Measurements from ENCODE around the gene SCUBE1. TPM values are rescaled to one million over a fixed set of nuclear protein-coding genes. Genes with fewer than 3 reads are reported as not detected.

SCUBE1 gene
- total and polyA plus RNA-seq, 2 experiments from 2014 or later = 0.81 to 3.2 TPM

DNA sequence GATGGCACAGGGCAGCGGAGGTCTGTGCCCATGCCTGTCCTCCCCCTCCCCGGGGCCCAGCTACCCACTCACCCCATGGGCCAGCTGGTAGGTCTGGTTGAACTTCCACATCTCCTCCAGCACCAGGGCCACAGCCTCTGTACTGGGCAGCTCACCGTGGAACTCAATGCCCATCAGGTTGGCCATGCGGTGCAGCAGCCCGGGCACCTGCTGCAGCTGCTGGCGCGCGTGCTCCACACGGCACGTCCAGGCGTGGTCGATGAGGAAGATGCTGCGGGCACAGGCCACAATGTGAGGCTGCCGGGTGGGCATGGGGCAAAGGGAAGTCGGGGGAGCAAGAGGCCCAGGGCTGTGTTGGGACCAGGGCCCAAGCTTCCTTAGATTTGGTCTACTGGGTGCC, 162.5 kb downstream of the SCUBE1 start:
- Histone ChIP-seq H3K27ac (ENCODE audit: low read depth) (no peak overlapping the region), H3K79me2 (replicated peaks; ENCODE audit: insufficient read depth) (peaks cover 24% of the 10 kb centered on the region), H2AFZ (no peak overlapping the region), H3K4me2 (no peak overlapping the region), H3K27me3 (ENCODE audit: insufficient read depth) (no peaks in the 10 kb centered on the region), H3F3A (replicated peaks; ENCODE audit: low read depth) (no peaks in the 10 kb centered on the region), H3K4me1 (ENCODE audit: insufficient read depth) (peaks cover 2% of the 10 kb centered on the region; the same call in 1 of the 2 replicates), H3K36me3 (ENCODE audit: insufficient read depth) (no peaks in the 10 kb centered on the region; the same call in 1 of the 2 replicates), H3K9me2 (ENCODE audit: insufficient read depth) (no peaks in the 10 kb centered on the region), H4K20me1 (replicated peaks; ENCODE audit: insufficient read depth) (peaks cover 12% of the 10 kb centered on the region), H3K4me3 (no peak overlapping the region)
- H3K4me1 Mint-ChIP-seq = peaks cover 16% of the 10 kb centered on the region
- peaks cover 63% of the 10 kb centered on the region for H3K36me3 Mint-ChIP-seq (ENCODE audit: low read depth)
- DNase-seq (ENCODE audit: low spot score) (no peak), ATAC-seq (no peak)
- H3K27ac Mint-ChIP-seq = no peak overlapping the region
- TF ChIP-seq POLR2AphosphoS5 (IDR thresholded peaks at IDR 0.05; ENCODE audit: low read depth) (no peak), EZH2phosphoT487 (IDR thresholded peaks at IDR 0.05; ENCODE audit: unreplicated experiment) (no peak), EZH2 (IDR thresholded peaks at IDR 0.05; ENCODE audit: low read depth, unreplicated experiment) (no peak), STAT1 (IDR thresholded peaks at IDR 0.05; ENCODE audit: unreplicated experiment) (no peak), CREB1 (CRISPR knock-in tag; IDR thresholded peaks at IDR 0.05; ENCODE audit: low read depth) (no peak), ZNF331 (CRISPR knock-in tag; IDR thresholded peaks at IDR 0.05; ENCODE audit: low read depth) (no peak), ETS1 (IDR thresholded peaks at IDR 0.05) (no peak), ZNF114 (CRISPR knock-in tag; IDR thresholded peaks at IDR 0.05) (no peak), NANOG (IDR thresholded peaks at IDR 0.05; ENCODE audit: borderline replicate concordance) (no peak), JUNB (IDR thresholded peaks at IDR 0.05; ENCODE audit: unreplicated experiment) (no peak)
- TF ChIP-seq, protein P1, sequence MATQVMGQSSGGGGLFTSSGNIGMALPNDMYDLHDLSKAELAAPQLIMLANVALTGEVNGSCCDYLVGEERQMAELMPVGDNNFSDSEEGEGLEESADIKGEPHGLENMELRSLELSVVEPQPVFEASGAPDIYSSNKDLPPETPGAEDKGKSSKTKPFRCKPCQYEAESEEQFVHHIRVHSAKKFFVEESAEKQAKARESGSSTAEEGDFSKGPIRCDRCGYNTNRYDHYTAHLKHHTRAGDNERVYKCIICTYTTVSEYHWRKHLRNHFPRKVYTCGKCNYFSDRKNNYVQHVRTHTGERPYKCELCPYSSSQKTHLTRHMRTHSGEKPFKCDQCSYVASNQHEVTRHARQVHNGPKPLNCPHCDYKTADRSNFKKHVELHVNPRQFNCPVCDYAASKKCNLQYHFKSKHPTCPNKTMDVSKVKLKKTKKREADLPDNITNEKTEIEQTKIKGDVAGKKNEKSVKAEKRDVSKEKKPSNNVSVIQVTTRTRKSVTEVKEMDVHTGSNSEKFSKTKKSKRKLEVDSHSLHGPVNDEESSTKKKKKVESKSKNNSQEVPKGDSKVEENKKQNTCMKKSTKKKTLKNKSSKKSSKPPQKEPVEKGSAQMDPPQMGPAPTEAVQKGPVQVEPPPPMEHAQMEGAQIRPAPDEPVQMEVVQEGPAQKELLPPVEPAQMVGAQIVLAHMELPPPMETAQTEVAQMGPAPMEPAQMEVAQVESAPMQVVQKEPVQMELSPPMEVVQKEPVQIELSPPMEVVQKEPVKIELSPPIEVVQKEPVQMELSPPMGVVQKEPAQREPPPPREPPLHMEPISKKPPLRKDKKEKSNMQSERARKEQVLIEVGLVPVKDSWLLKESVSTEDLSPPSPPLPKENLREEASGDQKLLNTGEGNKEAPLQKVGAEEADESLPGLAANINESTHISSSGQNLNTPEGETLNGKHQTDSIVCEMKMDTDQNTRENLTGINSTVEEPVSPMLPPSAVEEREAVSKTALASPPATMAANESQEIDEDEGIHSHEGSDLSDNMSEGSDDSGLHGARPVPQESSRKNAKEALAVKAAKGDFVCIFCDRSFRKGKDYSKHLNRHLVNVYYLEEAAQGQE (IDR thresholded peaks at IDR 0.05; ENCODE audit: unreplicated experiment) = no peak
- TF ChIP-seq, protein P2, sequence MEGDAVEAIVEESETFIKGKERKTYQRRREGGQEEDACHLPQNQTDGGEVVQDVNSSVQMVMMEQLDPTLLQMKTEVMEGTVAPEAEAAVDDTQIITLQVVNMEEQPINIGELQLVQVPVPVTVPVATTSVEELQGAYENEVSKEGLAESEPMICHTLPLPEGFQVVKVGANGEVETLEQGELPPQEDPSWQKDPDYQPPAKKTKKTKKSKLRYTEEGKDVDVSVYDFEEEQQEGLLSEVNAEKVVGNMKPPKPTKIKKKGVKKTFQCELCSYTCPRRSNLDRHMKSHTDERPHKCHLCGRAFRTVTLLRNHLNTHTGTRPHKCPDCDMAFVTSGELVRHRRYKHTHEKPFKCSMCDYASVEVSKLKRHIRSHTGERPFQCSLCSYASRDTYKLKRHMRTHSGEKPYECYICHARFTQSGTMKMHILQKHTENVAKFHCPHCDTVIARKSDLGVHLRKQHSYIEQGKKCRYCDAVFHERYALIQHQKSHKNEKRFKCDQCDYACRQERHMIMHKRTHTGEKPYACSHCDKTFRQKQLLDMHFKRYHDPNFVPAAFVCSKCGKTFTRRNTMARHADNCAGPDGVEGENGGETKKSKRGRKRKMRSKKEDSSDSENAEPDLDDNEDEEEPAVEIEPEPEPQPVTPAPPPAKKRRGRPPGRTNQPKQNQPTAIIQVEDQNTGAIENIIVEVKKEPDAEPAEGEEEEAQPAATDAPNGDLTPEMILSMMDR (conservative IDR thresholded peaks at IDR 0.05; ENCODE audit: low read depth in 2 of 2) = no peak
- TF ChIP-seq, protein P3, sequence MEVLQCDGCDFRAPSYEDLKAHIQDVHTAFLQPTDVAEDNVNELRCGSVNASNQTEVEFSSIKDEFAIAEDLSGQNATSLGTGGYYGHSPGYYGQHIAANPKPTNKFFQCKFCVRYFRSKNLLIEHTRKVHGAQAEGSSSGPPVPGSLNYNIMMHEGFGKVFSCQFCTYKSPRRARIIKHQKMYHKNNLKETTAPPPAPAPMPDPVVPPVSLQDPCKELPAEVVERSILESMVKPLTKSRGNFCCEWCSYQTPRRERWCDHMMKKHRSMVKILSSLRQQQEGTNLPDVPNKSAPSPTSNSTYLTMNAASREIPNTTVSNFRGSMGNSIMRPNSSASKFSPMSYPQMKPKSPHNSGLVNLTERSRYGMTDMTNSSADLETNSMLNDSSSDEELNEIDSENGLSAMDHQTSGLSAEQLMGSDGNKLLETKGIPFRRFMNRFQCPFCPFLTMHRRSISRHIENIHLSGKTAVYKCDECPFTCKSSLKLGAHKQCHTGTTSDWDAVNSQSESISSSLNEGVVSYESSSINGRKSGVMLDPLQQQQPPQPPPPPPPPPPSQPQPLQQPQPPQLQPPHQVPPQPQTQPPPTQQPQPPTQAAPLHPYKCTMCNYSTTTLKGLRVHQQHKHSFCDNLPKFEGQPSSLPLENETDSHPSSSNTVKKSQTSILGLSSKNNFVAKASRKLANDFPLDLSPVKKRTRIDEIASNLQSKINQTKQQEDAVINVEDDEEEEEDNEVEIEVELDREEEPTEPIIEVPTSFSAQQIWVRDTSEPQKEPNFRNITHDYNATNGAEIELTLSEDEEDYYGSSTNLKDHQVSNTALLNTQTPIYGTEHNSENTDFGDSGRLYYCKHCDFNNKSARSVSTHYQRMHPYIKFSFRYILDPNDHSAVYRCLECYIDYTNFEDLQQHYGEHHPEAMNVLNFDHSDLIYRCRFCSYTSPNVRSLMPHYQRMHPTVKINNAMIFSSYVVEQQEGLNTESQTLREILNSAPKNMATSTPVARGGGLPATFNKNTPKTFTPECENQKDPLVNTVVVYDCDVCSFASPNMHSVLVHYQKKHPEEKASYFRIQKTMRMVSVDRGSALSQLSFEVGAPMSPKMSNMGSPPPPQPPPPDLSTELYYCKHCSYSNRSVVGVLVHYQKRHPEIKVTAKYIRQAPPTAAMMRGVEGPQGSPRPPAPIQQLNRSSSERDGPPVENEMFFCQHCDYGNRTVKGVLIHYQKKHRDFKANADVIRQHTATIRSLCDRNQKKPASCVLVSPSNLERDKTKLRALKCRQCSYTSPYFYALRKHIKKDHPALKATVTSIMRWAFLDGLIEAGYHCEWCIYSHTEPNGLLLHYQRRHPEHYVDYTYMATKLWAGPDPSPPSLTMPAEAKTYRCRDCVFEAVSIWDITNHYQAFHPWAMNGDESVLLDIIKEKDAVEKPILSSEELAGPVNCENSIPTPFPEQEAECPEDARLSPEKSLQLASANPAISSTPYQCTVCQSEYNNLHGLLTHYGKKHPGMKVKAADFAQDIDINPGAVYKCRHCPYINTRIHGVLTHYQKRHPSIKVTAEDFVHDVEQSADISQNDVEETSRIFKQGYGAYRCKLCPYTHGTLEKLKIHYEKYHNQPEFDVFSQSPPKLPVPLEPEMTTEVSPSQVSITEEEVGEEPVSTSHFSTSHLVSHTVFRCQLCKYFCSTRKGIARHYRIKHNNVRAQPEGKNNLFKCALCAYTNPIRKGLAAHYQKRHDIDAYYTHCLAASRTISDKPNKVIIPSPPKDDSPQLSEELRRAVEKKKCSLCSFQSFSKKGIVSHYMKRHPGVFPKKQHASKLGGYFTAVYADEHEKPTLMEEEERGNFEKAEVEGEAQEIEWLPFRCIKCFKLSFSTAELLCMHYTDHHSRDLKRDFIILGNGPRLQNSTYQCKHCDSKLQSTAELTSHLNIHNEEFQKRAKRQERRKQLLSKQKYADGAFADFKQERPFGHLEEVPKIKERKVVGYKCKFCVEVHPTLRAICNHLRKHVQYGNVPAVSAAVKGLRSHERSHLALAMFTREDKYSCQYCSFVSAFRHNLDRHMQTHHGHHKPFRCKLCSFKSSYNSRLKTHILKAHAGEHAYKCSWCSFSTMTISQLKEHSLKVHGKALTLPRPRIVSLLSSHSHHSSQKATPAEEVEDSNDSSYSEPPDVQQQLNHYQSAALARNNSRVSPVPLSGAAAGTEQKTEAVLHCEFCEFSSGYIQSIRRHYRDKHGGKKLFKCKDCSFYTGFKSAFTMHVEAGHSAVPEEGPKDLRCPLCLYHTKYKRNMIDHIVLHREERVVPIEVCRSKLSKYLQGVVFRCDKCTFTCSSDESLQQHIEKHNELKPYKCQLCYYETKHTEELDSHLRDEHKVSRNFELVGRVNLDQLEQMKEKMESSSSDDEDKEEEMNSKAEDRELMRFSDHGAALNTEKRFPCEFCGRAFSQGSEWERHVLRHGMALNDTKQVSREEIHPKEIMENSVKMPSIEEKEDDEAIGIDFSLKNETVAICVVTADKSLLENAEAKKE (CRISPR knock-in tag; IDR thresholded peaks at IDR 0.05) = no peak
- peaks cover 7% of the 10 kb centered on the region for H3K27me3 Mint-ChIP-seq (ENCODE audit: insufficient read depth, low read depth, poor library complexity)
- H3K9me3 Mint-ChIP-seq = no peaks in the 10 kb centered on the region; the same call in 2 of the 3 replicates
- no peak overlapping the region for H3K4me3 Mint-ChIP-seq
